ENCODE results near the gene ANKRD44. TPM values are rescaled to one million over a fixed set of nuclear protein-coding genes. Genes with fewer than 3 reads are reported as not detected.

ANKRD44 gene
- total RNA-seq, 2 donors from 2014 or later, result 7.0 to 7.9 TPM

DNA sequence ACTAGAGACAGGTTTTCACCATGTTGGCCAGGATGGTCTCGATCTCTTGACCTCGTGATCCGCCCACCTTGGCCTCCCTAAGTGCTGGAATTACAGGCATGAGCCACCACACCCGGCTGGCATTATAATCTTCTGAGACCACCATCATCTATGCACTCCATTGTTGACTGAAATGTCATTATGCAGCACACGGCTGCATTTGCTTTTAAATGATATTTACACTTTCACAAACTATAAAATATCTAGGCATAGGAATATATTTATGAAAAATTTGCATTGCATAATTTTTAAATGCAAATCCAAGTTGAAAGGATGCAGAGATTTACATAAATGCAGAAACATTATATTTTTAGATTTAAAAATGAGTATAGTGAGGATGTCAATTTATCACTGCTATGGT is 30.0 kb upstream of the ANKRD44 start:
- intact Hi-C loops (cut with DNase I), result no loop called here
- no peak overlapping the region for H3K9ac ChIP-seq (ENCODE audit: low read depth in 2 of 2, low read length in 2 of 2)
- no peaks in the 10 kb centered on the region for H3K4me1 ChIP-seq
- no peak for DNase-seq
- H3K36me3 ChIP-seq, result no peaks in the 10 kb centered on the region
- TF ChIP-seq, protein P1, sequence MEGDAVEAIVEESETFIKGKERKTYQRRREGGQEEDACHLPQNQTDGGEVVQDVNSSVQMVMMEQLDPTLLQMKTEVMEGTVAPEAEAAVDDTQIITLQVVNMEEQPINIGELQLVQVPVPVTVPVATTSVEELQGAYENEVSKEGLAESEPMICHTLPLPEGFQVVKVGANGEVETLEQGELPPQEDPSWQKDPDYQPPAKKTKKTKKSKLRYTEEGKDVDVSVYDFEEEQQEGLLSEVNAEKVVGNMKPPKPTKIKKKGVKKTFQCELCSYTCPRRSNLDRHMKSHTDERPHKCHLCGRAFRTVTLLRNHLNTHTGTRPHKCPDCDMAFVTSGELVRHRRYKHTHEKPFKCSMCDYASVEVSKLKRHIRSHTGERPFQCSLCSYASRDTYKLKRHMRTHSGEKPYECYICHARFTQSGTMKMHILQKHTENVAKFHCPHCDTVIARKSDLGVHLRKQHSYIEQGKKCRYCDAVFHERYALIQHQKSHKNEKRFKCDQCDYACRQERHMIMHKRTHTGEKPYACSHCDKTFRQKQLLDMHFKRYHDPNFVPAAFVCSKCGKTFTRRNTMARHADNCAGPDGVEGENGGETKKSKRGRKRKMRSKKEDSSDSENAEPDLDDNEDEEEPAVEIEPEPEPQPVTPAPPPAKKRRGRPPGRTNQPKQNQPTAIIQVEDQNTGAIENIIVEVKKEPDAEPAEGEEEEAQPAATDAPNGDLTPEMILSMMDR (IDR thresholded peaks at IDR 0.05), result no peak
- no peak overlapping the region for H3K4me3 ChIP-seq
- no peak overlapping the region for H3K27ac ChIP-seq
- H3K27me3 ChIP-seq, result no peaks in the 10 kb centered on the region
- no peaks in the 10 kb centered on the region for H3K9me3 ChIP-seq

DNA sequence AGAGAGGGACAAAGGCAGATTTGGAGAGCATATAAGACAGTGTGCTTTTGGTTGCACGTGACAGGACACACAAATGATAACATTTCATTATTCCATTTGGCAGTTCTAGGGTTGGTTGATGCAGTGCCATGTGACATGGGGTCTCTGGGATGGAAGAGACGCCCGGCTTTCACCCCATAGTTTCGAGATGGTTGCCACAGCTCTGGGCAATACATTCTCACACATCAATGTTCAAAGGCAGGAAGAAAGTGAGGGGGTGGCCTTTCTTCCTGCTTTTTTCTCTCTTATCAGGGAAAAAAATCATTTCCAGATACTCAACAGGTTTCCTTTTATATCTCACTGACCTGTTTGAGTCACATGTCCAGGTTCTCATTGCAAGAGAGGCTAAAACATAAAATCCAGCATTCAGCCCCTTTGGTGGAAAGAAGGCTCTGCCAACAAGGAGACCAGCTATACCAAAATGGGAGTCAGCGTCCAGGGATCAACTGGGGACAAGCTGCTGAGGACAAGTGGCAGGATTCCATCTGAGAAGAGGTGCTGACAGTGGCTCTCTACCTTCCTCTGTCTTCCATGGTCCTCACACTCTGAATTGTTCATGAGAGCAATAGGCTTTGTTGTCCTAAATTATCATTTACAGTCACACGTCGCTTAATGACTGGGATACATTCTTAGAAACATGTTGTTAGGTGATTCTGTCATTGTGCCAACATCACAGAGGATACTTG is 29.1 kb upstream of the ANKRD44 start:
- no peak for DNase-seq
- no peak overlapping the region for H3K4me3 ChIP-seq
- TF ChIP-seq, protein P1 (IDR thresholded peaks at IDR 0.05), result no peak
- H3K27me3 ChIP-seq, result no peaks in the 10 kb centered on the region
- H3K4me1 ChIP-seq, result no peaks in the 10 kb centered on the region
- H3K9me3 ChIP-seq, result no peaks in the 10 kb centered on the region
- intact Hi-C loops (cut with DNase I), result no loop called here
- no peaks in the 10 kb centered on the region for H3K36me3 ChIP-seq
- H3K9ac ChIP-seq (ENCODE audit: low read depth in 2 of 2, low read length in 2 of 2), result no peak overlapping the region
- H3K27ac ChIP-seq, result no peak overlapping the region

DNA sequence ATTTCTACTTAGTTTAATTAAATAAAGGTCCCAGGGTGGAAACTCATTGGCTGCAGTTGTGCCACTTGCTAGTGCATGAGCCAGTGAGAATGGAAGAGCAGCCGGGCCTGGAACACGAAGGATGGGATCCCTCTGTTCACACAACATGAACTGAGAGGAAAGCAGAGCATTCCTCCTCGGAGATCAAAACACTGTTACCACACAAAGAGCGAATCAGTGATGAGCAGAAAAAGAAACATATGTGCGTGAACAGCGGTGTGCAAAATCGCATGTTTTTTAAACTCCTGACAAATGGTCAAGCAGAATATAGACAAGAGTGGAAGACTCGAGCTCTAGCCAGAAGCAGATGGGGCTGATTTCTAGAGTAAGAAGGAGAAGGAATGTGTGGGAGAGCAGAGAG is 28.4 kb upstream of the ANKRD44 start:
- no peak overlapping the region for H3K27ac ChIP-seq
- no peaks in the 10 kb centered on the region for H3K27me3 ChIP-seq
- no peak overlapping the region for H3K9ac ChIP-seq (ENCODE audit: low read depth in 2 of 2, low read length in 2 of 2)
- intact Hi-C loops (cut with DNase I), result no loop called here
- H3K4me3 ChIP-seq, result no peak overlapping the region
- no peak for DNase-seq
- H3K9me3 ChIP-seq, result no peaks in the 10 kb centered on the region
- TF ChIP-seq, protein P1 (IDR thresholded peaks at IDR 0.05), result no peak
- no peaks in the 10 kb centered on the region for H3K4me1 ChIP-seq
- H3K36me3 ChIP-seq, result no peaks in the 10 kb centered on the region

DNA sequence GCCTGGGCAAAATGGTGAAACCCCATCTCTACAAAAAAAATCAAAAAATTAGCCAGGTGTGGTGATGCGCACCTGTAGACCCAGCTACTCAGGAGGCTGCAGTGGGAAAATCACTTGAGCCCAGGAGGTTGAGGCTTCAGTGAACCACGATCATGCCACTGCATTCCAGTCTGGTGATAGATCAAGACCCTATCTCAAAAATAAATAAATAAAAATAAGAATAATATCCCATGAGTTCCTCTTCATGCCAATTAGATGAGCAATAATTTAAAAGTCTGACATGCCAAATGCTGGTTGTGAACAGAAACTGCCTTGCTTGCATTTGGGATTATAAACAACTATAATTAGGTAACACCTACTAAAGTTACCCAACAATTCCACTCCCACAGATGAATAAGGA is 22.1 kb upstream of the ANKRD44 start:
- Histone ChIP-seq H3K36me3 (no peaks in the 10 kb centered on the region), H3K4me3 (no peak overlapping the region), H3K9ac (ENCODE audit: low read depth in 2 of 2, low read length in 2 of 2) (no peak overlapping the region), H3K27me3 (no peaks in the 10 kb centered on the region), H3K27ac (no peak overlapping the region), H3K9me3 (no peaks in the 10 kb centered on the region), H3K4me1 (no peaks in the 10 kb centered on the region)
- DNase-seq, result no peak
- intact Hi-C loops (cut with DNase I), result no loop called here
- TF ChIP-seq, protein P1 (IDR thresholded peaks at IDR 0.05), result no peak

DNA sequence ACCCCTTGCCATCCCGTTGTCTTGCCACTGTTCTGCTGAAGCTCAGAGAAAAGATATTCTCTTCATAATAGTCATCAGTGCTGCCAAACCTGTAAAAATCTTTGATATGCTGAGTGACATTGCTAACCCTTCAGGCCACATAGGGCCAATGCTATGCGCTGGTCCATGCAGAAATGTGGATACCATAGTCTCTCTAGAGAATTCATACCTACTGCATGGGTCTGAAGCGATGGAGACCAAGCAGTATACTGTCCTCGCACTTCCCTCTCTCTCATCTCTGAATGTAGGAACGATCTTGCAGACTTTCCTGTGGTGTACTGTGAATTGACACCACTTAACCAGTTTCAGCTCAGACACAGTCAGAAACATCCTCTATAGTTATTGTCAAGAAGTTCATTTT is 17.9 kb upstream of the ANKRD44 start:
- intact Hi-C loops (cut with DNase I), result no loop called here
- Histone ChIP-seq H3K4me3 (no peak overlapping the region), H3K9me3 (no peaks in the 10 kb centered on the region), H3K9ac (ENCODE audit: low read depth in 2 of 2, low read length in 2 of 2) (no peak overlapping the region), H3K27me3 (no peaks in the 10 kb centered on the region), H3K27ac (no peak overlapping the region), H3K36me3 (no peaks in the 10 kb centered on the region), H3K4me1 (no peaks in the 10 kb centered on the region)
- no peak for DNase-seq
- TF ChIP-seq, protein P1 (IDR thresholded peaks at IDR 0.05), result no peak

Data from colonic mucosa (tissue), 4 donors.